Adrenal gland (tissue), 12 donors: Measurements from ENCODE around the gene ZNF81. TPM values are rescaled to one million over a fixed set of nuclear protein-coding genes. Genes with fewer than 3 reads are reported as not detected.
A peak's percentile ranks its signal among the peaks of the same experiment; 100 is the strongest.

Source experiments
- DNase-seq, 7 donors: peaks; one replicate each; pipeline ENCODE4 v3.0.0-alpha.2; 2019 to 2020
- H3K27ac ChIP-seq, 5 donors: fragments of 200-600 bp; sonication (generic) in 4 of 5; 1 replicate in 3 of 5; 2 replicates in 2 of 5; pipeline versions ENCODE4 v1.5.1 to v1.8.0; 2016 to 2020; ENCODE audit warnings: mild to moderate bottlenecking in 1 of 5
- H3K27me3 ChIP-seq: fragments of 200-600 bp; 2 replicates; pipeline ENCODE4 v1.8.0; 2021
- H3K36me3 ChIP-seq, 2 donors: fragments of 200-600 bp; replicated peaks in 1 of 2; 1 replicate in 1 of 2; 2 replicates in 1 of 2; pipeline versions ENCODE4 v1.5.1 to v1.8.0; 2018 to 2022
- H3K4me1 ChIP-seq, 2 donors: fragments of 200-600 bp; replicated peaks in 1 of 2; 1 replicate in 1 of 2; 2 replicates in 1 of 2; pipeline versions ENCODE4 v1.5.1 to v1.8.0; 2018 to 2021
- H3K4me3 ChIP-seq, 4 donors: fragments of 200-600 bp; sonication (generic) in 3 of 4; one replicate each; pipeline ENCODE4 v1.5.1; 2016 to 2018
- H3K9me3 ChIP-seq, 3 donors: fragments of 200-600 bp; sonication (generic) in 1 of 3; replicated peaks in 1 of 3; 1 replicate in 2 of 3; 2 replicates in 1 of 3; pipeline versions ENCODE4 v1.5.1 to v1.8.0; 2016 to 2021
- CTCF ChIP-seq, 6 experiments: fragments of 450-650 bp in 4 of 6; fragments of 200-600 bp in 2 of 6; sonication (generic) in 1 of 6; IDR thresholded peaks; 1 replicate in 5 of 6; 2 replicates in 1 of 6; pipeline versions ENCODE4 v1.5.1 to v1.8.0; 2016 to 2021; ENCODE audit warnings: antibody characterized with exemption in 6 of 6, mild to moderate bottlenecking in 2 of 6, moderate library complexity in 1 of 6
- POLR2A ChIP-seq, 2 donors: fragments of 450-650 bp; IDR thresholded peaks; one replicate each; pipeline ENCODE4 v1.6.1; 2017; ENCODE audit warnings: antibody characterized with exemption in 2 of 2, mild to moderate bottlenecking in 2 of 2, moderate library complexity in 1 of 2
- WGBS, 4 donors: extraction: QIAGEN DNeasy Blood & Tissue Kit in 2 of 4; methylation state at CpG; one replicate each; pipeline versions ENCODE4 v1.1.5 to v1.1.7; 2013 to 2017; 5-methylcytosine and 5-hydroxymethylcytosine counted together
- intact Hi-C, 2 donors: fragments of 100-400 bp; cut with DNase I; formaldehyde crosslinking; loops; one replicate each; pipeline versions ENCODE4 v1.14.1 to v1.15.0; 2022 to 2023
- polyA plus RNA-seq, 3 donors: library from polyadenylated mRNA; stranded (reverse); fragments of 200-250 nt in 2 of 3; fragments of 350-450 nt in 1 of 3; fragmentation: Illumina TruSeq in 1 of 3; extraction: RNeasy Lipid Tissue Mini Kit (QIAGEN cat#74804) in 1 of 3; gene quantifications; one replicate each; pipeline ENCODE4 v1.2.3, GENCODE V29; 2013 to 2014
- total RNA-seq, 9 donors: library from RNA; depleted of rRNA in 4 of 9; stranded (reverse); fragments of >200 nt in 4 of 9; fragments of 120-200 nt in 1 of 9; fragmentation: NEBNext Ultra II Directional in 1 of 9; extraction: Animal tissue kit (Norgen Biotek cat#: 25700) in 1 of 9; gene quantifications; one replicate each; pipeline versions ENCODE4 v1.1.0 to v1.2.4, GENCODE V29; 2013 to 2023
- donor health status: healthy with polysubstance abuse.
- donor health status: Bipolar disorder and iron deficiency.
- donor health status: DM: yes; HTN: yes; CAD: no.
- donor health status: DM: no; HTN: no; CAD: no.
- donor health status: DM: no; HTN: no; CAD: no.
- donor health status: DM: yes; HTN: yes; CAD: no.

ZNF81 gene
- total and polyA plus RNA-seq, 12 donors, result 0.74 to 13.2 (median 6.4) TPM

GRCh38 chrX:47933946-47934345 is 97.2 kb downstream of the ZNF81 start:
- intact Hi-C loops, result no loop called here
- Histone ChIP-seq H3K4me1 (no peaks in the 10 kb centered on the region), H3K9me3 (peaks cover 0 to 4% (median 0%) of the 10 kb centered on the region in 3 donors), H3K4me3 (no peak overlapping the region), H3K27ac (no peak overlapping the region), H3K36me3 (no peaks in the 10 kb centered on the region), H3K27me3 (no peaks in the 10 kb centered on the region)
- TF ChIP-seq POLR2A (IDR thresholded peaks at IDR 0.05) (no peak), CTCF (IDR thresholded peaks at IDR 0.05) (no peak)
- WGBS, 4 donors, result 50 to 75% (median 59%) methylated on average over 5 of the region's 5 CpGs
- DNase-seq, result no peak

- no peaks in the 10 kb centered on the region for H3K4me1 ChIP-seq
- peak in 1 of 7 donors; percentile 2 for DNase-seq
- H3K9me3 ChIP-seq, result peaks cover 0 to 4% (median 0%) of the 10 kb centered on the region in 3 donors
- H3K4me3 ChIP-seq, result peak overlapping the region in 1 of 4 donors; percentile 10
- H3K27ac ChIP-seq, result no peak overlapping the region
- no peaks in the 10 kb centered on the region for H3K36me3 ChIP-seq
- 17 to 47% (median 30%) methylated on average over 11 to 15 of the region's 15 CpGs for WGBS, 4 donors
- no peaks in the 10 kb centered on the region for H3K27me3 ChIP-seq
- intact Hi-C loops, result no loop called here
- TF ChIP-seq POLR2A (IDR thresholded peaks at IDR 0.05) (no peak), CTCF (IDR thresholded peaks at IDR 0.05) (no peak)
These were observed 99.7 kb downstream of the ZNF81 start for GRCh38 chrX:47936224-47936939.

GRCh38 chrX:47936940-47937317 is 100.2 kb downstream of the ZNF81 start:
- 64 to 88% (median 74%) methylated on average over 3 of the region's 3 CpGs for WGBS, 4 donors
- no peaks in the 10 kb centered on the region for H3K27me3 ChIP-seq
- no peak overlapping the region for H3K27ac ChIP-seq
- no peak for DNase-seq
- intact Hi-C loops, result no loop called here
- peak overlapping the region in 1 of 4 donors; percentile 10 for H3K4me3 ChIP-seq
- no peaks in the 10 kb centered on the region for H3K4me1 ChIP-seq
- no peaks in the 10 kb centered on the region for H3K36me3 ChIP-seq
- H3K9me3 ChIP-seq, result peaks cover 0 to 4% (median 0%) of the 10 kb centered on the region in 3 donors
- no peak for TF ChIP-seq CTCF (IDR thresholded peaks at IDR 0.05)
- no peak for TF ChIP-seq POLR2A (IDR thresholded peaks at IDR 0.05)

GRCh38 chrX:47940448-47940847 is 103.7 kb downstream of the ZNF81 start:
- WGBS, 4 donors, result 86 to 99% (median 92%) methylated on average over 4 of the region's 4 CpGs
- Histone ChIP-seq H3K9me3 (peaks cover 0 to 4% (median 0%) of the 10 kb centered on the region in 3 donors), H3K4me1 (no peaks in the 10 kb centered on the region), H3K36me3 (no peaks in the 10 kb centered on the region), H3K27ac (no peak overlapping the region), H3K27me3 (no peaks in the 10 kb centered on the region), H3K4me3 (no peak overlapping the region)
- TF ChIP-seq POLR2A (IDR thresholded peaks at IDR 0.05) (no peak), CTCF (IDR thresholded peaks at IDR 0.05) (no peak)
- no peak for DNase-seq
- intact Hi-C loops, result no loop called here
